NCI-H2081 (cell line): Measurements from ENCODE around the gene LRRC14B.
"Not testable (repeated sequence)": the region's sequence is repeated elsewhere in the genome, so short reads cannot be mapped to it uniquely, and the experiment has no call there.

Experiments used
- DNase-seq, 2 experiments: peaks; one replicate each; lab custom pipeline; 2025; lab: John Stamatoyannopoulos, UW

The LRRC14B gene

DNA sequence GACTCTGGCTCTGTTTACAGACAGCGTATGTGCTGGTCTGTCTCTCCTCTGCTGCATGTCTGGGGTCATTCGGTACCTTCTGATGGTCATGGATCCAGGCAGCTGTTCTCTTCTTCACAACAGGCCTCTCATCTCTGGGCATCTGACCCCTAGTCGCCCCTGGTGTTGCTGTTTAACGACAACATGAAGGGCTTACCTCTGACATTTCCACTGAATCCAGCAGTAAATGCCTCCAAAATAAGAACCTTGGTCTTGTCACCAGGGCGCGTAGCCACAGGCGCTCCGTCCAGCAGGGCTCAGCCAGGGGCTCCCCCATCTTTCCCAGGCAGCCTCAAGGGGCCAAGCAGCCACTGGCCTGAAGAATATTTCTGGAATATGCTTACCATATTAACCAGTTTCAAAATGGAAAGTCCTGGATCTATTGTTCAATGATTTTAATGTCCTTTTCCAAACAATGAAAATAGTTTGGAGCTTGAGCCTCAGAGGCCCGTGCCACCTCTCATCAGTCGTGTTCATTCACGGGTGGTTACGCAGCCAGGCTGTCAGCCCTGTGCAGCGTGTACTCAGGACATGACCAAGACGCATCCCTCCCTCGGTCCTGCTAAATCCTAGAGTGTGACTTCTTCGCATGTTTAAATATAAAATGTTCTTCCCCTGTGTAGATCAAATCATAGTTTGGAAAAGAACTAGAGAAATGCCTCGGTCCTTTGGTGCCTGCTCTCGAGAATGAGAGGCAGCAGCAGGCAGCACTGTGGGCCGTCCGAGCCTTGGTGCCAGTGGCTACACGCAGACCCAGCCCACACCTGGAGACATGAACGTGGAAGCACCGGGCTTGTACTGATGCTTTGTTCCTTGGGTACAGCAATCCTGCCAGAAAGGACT lies 30.1 kb upstream of the LRRC14B start:
- DNase-seq, result no peak

DNA sequence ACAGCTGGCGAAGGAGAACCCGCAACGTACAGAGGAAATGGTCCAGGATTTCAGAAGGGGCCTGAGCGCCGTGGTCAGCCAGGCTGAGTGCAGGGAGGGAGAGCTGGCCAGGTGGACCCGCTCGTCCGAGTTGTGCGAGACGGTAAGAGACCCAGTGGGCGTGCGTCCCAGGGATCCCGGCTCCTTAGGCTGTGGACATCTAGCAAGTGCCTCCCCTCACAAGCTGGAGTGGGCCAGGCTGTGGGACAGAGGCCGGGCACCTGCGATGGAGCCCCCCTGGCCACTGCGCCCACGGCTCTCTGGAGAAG lies 29.5 kb upstream of the LRRC14B start:
- DNase-seq, result no peak

DNA sequence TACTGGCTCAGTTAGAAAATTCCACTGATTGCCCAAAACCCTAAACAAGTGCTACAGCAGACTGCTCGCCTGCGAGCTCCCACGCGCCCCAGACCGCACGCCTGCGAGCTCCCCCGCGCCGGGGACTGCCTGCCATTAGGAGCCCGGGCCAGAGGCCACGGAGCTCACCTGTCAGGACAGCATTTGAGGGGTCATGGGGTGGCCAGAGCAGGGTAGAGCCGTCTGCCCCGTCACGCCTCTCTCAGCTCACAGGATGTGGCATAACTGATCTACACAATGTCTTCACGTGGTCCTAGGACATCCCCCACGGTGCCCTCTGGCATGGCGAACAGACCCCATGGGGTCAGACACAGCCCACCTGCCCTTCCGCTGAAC lies 29.1 kb upstream of the LRRC14B start:
- DNase-seq, result no peak

DNA sequence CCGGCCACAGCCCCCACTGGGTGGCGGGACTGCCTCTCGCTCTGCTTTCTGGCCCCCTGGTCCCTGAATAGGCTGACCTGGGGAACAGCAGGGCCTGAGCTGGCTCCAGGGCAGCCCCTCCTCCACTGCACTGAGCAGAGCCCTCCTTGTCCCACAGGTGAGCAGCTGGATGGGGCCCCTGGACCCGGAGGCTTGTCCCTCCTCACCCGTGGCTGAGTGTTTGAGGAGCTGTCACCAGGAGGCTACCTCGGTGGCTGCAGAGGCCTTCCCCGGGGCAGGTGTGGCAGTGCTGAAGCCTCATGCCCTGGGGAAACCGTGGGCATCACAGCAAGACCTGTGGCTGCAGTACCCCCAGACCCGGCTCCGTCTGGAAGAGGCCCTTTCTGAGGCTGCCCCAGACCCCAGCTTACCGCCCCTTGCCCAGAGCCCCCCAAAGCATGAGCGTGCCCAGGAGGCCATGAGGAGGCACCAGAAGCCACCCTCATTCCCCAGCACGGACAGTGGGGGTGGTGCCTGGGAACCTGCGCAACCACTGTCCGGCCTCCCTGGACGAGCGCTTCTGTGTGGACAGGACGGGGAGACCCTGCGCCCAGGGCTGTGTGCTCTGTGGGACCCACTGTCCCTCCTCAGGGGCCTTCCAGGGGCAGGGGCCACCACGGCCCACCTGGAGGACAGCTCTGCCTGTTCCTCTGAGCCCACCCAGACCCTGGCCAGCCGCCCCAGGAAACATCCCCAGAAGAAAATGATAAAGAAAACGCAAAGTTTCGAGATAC lies 28.5 kb upstream of the LRRC14B start:
- DNase-seq, result no peak

DNA sequence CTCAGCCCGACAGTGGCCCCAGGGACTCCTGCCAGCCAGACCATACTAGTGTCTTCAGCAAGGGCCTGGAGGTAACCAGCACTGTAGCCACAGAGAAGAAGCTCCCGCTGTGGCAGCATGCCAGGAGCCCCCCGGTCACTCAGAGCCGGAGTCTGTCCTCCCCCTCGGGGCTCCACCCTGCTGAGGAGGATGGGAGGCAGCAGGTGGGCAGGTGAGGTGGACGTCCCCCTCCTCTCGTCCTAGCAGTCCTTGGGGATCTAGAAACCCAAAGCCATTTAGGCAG lies 28.0 kb upstream of the LRRC14B start:
- DNase-seq, result no peak

DNA sequence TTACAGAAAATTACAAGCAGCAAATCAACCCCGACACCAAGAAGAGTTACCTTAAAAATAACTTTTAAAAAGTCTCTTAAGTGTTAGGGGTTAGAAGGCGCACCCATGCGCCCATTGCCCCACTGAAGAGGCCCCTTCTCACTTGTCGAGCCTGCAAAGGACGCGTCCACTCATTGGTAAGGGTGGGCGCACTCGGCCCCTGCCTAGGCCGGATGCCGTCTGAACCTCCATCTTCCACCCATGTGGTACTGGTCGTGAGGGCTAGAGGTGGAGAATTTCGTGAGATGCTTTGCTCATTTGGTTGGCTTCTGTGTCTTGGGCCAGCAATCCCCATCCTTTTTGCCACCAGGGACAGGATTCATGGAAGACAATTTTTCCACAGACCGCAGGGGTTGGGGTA lies 27.5 kb upstream of the LRRC14B start:
- no peak for DNase-seq

DNA sequence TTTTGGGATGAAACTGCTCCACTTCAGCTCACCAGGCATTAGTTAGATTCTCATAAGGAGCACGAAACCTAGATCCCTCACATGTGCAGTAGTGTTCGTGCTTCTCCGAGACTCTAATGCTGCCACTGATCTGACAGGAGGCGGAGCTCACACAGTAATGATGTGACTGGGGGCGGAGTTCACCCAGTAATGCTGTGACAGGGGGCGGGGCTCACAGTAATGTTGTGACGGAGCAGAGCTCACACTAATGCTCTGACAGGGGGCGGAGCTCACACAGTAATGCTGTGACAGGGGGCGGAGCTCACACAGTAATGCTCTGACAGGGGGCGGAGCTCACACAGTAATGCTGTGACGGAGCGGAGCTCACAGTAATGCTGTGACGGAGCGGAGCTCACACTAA lies 27.1 kb upstream of the LRRC14B start:
- DNase-seq, result no peak

DNA sequence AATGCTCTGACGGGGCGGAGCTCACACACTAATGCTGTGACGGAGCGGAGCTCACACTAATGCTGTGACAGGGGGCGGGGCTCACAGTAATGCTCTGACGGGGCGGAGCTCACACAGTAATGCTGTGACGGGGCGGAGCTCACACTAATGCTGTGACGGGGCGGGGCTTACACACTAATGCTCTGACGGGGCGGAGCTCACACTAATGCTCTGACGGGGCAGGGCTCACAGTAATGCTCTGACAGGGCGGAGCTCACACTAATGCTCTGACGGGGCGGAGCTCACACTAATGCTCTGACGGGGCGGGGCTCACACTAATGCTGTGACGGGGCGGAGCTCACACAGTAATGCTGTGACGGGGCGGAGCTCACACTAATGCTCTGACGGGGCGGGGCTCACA lies 26.5 kb upstream of the LRRC14B start:
- not testable (repeated sequence) for DNase-seq

DNA sequence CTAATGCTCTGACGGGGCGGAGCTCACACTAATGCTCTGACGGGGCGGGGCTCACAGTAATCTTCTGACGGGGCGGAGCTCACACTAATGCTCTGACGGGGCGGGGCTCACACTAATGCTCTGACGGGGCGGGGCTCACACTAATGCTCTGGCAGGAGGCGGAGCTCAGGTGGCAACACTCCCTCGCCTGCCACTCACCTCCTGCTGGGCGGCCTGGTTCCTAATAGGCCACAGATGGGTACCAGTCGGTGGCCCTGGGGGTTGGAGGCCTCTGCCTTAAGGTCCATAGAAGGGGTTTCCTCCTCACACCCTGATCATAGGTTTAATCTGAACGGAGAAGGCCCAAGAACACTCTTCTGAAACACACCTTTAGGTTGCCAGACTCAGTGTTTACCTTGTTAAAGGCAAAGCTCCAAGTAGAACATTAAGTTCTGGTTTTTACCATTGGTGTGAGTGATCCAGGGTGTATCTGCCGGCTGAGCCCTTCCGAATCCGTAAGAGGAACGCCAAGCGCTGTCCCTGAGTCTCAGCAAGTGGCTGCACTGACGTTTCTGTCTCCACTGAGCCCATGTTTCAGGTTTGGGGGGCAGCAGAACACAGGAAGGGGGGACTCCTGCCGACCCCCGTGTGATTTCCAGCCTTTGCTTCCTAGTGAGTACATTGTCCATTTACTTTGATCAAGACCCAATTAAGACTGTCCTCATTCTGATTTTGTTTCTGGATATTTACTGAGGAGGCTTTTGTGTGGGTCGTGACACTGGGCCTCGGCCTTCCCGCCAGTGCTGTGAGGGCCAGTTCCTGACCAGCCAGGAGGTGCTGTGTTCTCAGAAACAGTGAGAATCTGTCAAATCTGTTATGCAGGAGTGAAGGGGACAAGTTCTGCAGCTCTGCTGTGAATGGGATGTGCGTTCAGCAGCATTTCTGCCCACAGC lies 24.6 kb upstream of the LRRC14B start:
- no peak for DNase-seq

DNA sequence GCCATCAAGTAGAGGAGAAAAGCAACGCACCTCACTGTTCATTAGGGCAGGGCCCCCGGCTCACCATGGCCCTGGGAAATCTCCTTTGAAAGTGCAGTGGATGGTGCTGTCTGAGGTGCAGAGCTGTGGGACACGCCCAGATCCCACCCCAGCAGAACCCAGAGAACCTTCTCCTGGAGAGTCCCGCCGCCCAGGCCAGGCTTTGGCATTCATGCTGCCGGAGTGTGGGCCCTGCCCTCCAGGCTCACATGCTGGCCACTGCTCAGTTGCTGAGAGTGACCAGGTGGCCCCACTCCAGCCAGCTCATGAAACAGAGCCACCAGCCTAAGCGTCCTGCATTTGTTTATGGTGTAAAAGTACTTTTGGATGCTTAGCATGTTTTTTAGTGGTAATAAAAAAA lies 23.8 kb upstream of the LRRC14B start:
- DNase-seq, result no peak

DNA sequence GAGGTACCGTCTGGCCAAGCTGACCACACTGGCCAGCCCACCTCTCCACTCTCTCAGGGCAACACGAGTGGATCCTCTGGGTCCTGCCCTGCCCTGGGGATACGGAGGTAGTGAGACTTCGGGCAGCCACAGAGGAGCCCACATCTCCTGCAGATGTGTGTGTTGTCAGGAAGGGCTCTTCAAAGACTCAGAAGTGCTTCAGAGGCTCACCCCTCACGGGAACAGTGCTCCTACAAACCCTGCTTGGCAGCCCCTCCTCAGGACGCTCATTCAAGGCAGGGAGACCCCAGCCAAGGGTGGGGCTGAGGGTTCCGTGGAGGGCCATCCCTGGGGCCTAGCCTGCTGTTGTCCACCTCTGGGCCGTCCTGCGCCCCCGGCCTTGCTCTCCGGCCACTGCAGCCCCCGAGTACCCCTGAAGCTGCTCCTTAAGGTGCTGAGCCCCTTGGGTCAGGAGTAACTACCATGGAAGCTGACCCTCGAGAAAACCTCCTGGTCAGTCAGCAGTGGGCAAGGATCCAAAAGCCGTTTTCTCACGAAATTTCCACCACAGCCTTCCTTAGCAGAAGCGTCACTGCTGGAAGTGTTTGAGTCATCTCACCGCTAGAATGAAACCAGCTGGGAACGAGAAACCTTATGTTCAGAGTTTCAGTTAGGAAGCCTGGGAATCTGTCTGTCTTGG lies 23.2 kb upstream of the LRRC14B start:
- no peak for DNase-seq

DNA sequence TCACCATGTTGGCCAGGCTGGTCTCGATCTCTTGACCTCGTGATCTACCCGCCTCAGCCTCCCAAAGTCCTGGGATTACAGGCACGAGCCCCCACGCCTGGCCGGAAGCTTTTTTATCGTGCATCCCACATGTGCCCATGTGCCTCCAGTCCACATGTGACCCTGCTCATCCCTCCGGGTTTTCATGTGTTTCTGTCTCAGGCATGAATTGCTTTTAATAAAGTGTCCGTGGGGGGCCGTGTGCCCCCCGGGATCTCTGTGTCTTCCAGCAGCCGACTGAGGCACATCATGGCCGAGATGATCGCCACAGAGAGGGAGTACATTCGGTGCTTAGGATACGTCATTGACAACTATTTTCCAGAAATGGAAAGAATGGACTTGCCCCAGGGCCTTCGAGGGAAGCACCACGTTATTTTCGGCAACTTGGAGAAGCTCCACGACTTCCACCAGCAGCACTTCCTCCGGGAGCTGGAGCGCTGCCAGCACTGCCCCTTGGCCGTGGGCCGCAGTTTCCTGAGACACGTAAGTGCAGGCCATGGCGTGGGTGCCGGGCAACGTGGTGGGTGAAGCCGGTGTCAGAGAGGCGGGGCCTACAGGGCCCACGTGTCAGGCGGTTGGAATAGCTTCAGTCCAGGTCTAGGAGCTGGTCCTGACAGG lies 22.1 kb upstream of the LRRC14B start:
- DNase-seq, result no peak

DNA sequence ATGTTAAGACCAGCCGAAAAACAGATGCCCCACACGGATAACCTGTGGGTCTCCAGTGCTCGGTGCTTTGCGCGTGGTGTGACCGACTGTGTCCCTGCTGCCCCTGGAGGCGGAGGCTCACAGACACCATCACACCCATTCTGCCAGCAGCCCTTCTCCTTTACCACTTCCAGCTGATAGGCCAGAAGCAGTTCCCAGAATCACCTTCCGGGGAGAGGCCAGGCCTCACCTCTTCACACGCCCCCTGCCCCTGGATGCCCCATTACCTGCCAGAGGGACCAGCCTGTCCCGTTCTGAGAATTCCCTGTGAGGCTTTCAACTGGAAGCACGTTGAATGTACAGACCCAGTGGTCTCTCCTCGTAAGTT lies 21.6 kb upstream of the LRRC14B start:
- no peak for DNase-seq

DNA sequence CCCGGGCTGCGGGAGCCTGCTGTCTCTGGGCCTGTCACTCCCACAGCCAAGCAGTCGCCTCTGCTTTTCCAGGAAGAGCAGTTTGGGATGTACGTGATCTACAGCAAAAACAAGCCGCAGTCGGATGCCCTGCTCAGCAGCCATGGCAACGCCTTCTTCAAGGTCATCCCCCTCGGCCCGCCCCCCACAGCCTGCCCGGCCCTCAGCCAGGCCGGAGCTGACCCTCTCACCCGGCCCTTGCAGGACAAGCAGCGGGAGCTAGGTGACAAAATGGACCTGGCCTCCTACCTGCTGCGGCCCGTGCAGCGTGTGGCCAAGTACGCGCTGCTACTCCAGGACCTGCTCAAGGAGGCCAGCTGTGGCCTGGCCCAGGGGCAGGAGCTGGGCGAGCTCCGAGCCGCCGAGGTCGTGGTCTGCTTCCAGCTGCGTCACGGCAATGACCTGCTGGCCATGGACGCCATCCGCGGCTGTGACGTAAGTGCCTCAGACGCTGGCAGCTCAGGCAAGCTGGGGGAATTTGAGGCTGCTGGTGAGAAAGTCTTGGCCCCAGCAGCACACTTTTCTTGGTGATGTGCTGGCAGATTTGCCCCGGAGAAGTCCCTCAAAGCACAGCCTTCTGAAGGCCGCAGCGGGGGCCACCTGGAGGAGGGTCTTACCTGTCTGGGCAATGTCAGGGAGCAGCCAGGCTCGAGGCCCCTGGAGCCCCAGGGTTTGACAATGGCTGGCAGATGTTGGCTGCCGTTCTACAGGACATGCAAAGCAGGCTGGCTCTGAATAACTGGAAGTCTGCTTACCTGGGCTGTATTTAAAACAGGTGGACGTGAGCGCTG lies 20.1 kb upstream of the LRRC14B start:
- DNase-seq, result no peak

DNA sequence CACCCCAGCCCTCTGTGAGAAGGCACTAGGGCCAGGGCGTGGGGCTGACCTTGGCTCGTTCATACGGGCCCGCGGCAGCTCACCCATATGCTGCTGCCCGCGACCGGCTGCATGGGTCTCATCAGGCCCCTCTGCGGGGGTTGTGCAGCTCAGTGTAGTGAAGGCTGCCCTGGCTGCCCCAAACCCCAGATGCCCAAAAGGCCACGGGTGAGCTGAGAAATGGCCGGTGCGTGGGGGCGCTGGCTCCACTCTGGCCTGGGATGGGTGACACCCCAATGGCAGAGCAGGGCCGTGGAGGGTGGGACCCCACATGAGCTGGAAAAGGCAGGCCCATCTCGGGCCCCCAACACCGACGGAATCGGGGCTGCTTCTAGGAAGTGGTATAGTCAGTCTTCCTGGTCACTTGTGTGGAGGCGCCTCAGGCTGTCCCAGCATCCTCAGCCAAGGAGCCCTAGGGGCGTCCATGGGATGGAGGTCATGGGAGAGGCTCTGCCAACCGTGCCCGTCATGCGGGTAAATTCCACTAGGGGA lies 19.4 kb upstream of the LRRC14B start:
- no peak for DNase-seq

DNA sequence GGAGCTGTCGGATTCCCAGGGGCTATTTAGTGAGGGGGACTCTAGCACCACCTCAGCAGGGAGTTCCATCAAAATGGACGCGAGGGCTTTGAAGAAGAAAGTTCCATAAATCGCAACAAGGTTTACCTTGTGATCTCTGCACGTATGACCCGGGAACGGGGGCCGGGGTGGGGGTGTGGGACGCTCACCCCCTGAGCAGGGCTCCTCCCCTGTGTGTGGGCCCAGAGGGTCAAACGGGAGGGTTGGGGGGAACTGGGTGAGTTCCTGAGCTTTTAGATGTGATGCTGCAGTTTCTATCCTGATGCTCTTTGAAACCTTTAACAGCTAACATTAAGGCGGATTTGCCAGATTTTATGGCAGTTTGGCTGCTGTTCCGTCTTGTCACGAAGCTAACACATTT lies 18.9 kb upstream of the LRRC14B start:
- no peak for DNase-seq

DNA sequence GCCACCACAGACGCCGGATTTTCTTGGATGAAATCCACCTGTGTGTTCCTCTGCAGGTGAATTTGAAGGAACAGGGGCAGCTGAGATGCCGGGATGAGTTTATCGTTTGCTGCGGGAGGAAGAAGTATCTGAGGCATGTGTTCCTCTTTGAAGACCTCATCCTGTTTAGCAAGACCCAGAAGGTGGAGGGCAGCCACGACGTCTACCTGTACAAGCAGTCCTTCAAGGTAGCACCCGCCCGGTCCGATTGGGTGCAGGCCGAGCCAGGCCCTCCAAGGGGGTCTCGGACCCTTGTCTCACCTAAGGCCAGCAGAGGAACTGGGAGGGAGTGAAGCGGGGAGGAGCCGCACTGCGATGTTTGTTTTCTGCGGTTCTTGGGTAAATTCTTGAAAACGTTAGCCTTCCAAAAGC lies 18.4 kb upstream of the LRRC14B start:
- DNase-seq, result no peak

DNA sequence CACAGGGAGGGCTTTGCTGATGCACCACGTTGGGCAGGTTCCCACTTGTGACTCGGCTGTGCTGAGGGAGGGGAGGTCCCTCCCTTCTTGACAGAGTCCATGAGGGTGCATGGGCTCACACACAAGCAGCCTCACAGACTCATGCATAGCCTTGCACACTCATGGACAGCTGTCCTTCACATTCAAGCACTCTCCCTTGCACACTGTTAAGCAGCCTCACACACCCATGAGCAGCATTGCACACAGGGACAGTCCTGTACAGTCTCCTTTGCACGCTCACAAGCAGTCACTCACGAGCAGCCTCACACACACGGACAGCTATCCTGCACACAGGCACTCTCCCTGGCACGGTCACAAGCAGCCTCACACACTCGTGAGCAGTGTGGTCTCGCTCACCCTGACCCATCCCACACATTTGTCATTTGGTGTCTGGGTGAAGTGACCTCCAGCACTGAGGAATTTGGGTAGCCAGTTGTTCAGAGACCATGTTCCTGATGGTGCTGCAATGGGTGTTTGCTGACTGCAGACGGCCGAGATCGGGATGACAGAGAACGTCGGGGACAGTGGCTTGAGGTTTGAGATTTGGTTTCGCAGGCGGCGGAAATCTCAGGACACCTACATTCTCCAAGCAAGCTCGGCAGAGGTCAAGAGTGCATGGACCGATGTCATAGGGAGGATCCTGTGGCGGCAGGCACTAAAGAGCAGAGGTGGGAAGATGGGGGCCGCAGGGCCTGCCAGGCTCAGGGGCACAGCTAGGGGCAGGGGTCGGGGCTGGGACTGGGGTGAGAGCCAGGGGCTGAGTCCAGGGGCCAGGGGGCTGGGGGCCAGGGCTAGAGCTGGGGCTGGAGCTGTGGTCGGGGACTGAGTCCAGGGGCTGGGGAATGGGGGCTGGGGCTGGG lies 17.7 kb upstream of the LRRC14B start:
- DNase-seq, result no peak

DNA sequence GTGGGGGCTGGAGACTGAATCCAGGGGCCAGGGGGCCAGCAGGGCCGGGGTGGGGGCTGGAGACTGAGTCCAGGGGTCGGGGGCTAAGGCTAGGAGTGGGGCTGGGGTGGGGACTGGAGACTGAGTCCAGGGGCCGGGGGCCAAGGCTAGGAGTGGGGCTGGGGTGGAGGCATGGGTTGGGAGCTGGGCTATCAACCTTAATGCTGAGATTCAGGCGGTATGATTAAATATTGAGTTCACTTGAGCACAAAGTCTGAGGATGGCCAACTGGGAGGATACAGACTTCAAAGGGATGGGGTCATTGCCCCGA lies 17.0 kb upstream of the LRRC14B start:
- DNase-seq, result no peak
